RWPE2 (cell line): ENCODE data around the gene SULF2.

ENCODE experiments used
- ATAC-seq: fragments of 200-7000 bp; cut with Tn5 transposase; 3 replicates; pipeline ENCODE4 v1.9.1; 2021; ENCODE audit warnings: low read depth
- DNase-seq: peaks from one replicate; pipeline ENCODE4 v3.0.0-alpha.2; 2020; ENCODE audit warnings: low spot score
- H3K27ac ChIP-seq: fragments of 450-650 bp; 2 replicates; pipeline ENCODE4 v1.5.1; 2017; ENCODE audit warnings: mild to moderate bottlenecking; ENCODE audit not compliant: poor library complexity, severe bottlenecking
- H3K27me3 ChIP-seq: fragments of 250-450 bp; sonication (Bioruptor Pico); 2 replicates; pipeline ENCODE4 v1.5.1; 2021; ENCODE audit warnings: mild to moderate bottlenecking, moderate library complexity; ENCODE audit not compliant: insufficient read depth, poor library complexity, severe bottlenecking
- H3K36me3 ChIP-seq: fragments of 250-450 bp; sonication (Bioruptor Pico); 2 replicates; pipeline ENCODE4 v1.5.1; 2020; ENCODE audit warnings: low read depth, mild to moderate bottlenecking, moderate library complexity
- H3K4me1 ChIP-seq: fragments of 250-450 bp; sonication (Bioruptor Pico); 2 replicates; pipeline ENCODE4 v1.5.1; 2021; ENCODE audit warnings: mild to moderate bottlenecking, moderate library complexity; ENCODE audit not compliant: insufficient read depth, poor library complexity, severe bottlenecking
- H3K4me3 ChIP-seq: fragments of 250-450 bp; sonication (Bioruptor Pico); 2 replicates; pipeline ENCODE4 v1.5.1; 2021; ENCODE audit warnings: mild to moderate bottlenecking, moderate library complexity; ENCODE audit not compliant: severe bottlenecking
- H3K9me3 ChIP-seq: fragments of 250-450 bp; sonication (Bioruptor Pico); 2 replicates; pipeline ENCODE4 v1.5.1; 2021; ENCODE audit warnings: mild to moderate bottlenecking, moderate library complexity; ENCODE audit not compliant: severe bottlenecking
- TF ChIP-seq, protein P1 (sequence below): fragments of 450-650 bp; IDR thresholded peaks from one replicate; pipeline ENCODE4 v1.5.1; 2017; ENCODE audit warnings: mild to moderate bottlenecking, moderate library complexity; ENCODE audit not compliant: poor library complexity, severe bottlenecking

Gene SULF2

DNA sequence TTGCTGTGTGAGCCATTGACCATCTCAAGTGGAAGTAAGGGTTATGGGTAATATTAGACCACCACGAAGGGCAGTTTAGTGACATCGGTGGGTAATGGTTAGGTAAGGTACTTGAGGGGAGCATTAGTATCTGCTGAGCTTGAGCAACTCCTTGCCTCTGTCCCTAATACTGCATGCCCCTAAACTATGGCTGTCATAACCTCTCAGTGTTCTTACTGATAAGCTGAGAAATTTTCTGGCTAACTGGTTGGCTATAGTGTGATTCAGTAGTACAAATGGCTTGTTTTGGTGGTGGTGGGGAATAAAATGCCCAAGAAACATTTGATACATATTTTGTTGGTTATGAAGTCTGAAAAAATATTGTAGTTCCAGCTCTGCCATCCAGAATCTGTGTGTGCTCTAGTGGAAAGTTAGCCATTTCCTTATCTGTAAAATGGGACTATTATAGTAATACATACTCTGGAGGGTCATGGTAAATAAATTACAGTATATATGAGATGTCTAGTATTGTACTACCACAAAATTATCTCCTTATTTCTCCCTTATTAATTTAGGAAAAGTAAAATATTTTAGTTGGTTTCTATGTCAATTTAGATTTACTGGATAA is 170.5 kb downstream of the SULF2 start:
- TF ChIP-seq, protein P1, sequence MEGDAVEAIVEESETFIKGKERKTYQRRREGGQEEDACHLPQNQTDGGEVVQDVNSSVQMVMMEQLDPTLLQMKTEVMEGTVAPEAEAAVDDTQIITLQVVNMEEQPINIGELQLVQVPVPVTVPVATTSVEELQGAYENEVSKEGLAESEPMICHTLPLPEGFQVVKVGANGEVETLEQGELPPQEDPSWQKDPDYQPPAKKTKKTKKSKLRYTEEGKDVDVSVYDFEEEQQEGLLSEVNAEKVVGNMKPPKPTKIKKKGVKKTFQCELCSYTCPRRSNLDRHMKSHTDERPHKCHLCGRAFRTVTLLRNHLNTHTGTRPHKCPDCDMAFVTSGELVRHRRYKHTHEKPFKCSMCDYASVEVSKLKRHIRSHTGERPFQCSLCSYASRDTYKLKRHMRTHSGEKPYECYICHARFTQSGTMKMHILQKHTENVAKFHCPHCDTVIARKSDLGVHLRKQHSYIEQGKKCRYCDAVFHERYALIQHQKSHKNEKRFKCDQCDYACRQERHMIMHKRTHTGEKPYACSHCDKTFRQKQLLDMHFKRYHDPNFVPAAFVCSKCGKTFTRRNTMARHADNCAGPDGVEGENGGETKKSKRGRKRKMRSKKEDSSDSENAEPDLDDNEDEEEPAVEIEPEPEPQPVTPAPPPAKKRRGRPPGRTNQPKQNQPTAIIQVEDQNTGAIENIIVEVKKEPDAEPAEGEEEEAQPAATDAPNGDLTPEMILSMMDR, result no peak
- no peak overlapping the region for H3K27ac ChIP-seq
- H3K9me3 ChIP-seq, result no peaks in the 10 kb centered on the region
- peaks cover 14% of the 10 kb centered on the region for H3K4me1 ChIP-seq
- H3K27me3 ChIP-seq, result no peaks in the 10 kb centered on the region
- DNase-seq (no peak), ATAC-seq (no peak)
- H3K4me3 ChIP-seq, result no peak overlapping the region
- H3K36me3 ChIP-seq, result no peaks in the 10 kb centered on the region

- TF ChIP-seq, protein P1, result no peak
- Histone ChIP-seq H3K27ac (no peak overlapping the region), H3K9me3 (no peaks in the 10 kb centered on the region), H3K36me3 (no peaks in the 10 kb centered on the region), H3K4me1 (peaks cover 21% of the 10 kb centered on the region), H3K4me3 (no peak overlapping the region), H3K27me3 (no peaks in the 10 kb centered on the region)
- ATAC-seq (no peak), DNase-seq (no peak)
Observed at GRCh38 chr20:47612670-47613069, 172.6 kb downstream of the SULF2 start.

DNA sequence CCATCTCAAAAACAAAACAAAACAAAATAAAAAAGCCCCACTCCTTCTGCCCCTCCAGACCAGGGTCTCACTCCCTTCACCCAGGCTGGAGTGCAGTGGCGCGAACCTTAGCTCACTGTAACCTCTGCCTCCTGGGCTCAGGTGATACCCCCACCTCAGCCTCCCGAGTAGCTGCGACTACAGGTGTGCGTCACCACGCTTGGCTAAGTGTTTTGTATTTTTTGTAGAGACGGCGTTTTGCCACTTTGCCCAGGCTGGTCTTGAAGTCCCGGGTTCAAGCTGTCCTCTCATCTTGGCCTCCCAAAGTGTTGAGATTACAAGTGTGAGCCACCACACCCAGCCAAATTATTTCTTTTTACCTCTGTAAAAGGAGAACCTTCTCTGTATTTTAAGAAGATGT is 173.5 kb downstream of the SULF2 start:
- Histone ChIP-seq H3K4me1 (peaks cover 30% of the 10 kb centered on the region), H3K27ac (no peak overlapping the region)
- TF ChIP-seq, protein P1, result no peak

GRCh38 chr20:47610945-47611250 is 174.4 kb downstream of the SULF2 start:
- ATAC-seq, result no peak
- Histone ChIP-seq H3K27ac (peak overlapping the region; percentile 49), H3K4me3 (no peak overlapping the region), H3K4me1 (peaks cover 31% of the 10 kb centered on the region), H3K36me3 (no peaks in the 10 kb centered on the region), H3K27me3 (no peaks in the 10 kb centered on the region), H3K9me3 (no peaks in the 10 kb centered on the region)
- TF ChIP-seq, protein P1, result no peak
- DNase-seq, result no peak

More for the DNA sequence above, 173.5 kb downstream of the SULF2 start:
- Histone ChIP-seq H3K27me3 (no peaks in the 10 kb centered on the region), H3K36me3 (no peaks in the 10 kb centered on the region), H3K4me3 (no peak overlapping the region), H3K9me3 (no peaks in the 10 kb centered on the region)
- no peak for DNase-seq
- no peak for ATAC-seq

DNA sequence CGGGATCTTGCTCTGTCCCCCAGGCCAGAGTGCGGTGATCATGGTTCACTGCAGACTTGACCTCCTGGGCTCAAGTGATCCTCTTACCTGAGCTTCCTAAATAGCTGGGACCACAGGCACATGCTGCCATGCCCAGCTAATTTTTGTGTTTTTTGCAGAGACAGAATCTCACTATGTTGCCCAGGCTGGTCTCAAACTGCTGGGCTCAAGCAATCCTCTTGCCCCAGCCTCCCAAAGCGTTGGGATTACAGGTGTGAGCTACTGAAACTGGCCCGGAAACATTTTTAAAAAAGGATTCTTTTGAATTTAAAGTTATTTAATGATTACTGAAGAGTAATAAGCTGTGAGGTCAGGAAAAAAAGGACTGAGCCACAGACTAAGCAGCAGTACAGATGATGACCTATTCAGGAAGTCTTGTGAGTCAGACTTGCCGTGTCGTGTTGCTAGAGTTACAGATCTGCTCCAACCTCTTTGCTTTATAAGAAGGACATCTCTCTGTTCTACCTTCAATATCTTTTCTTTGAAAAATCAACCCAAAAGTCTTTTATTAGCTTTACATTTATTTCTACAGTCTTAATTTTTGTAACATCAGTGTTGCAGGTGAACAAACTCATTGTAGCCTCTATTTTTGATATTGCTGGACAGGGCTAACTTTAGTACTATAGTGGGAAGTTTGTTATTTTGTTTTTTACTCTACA is 174.9 kb downstream of the SULF2 start:
- TF ChIP-seq, protein P1, result no peak
- Histone ChIP-seq H3K27me3 (no peaks in the 10 kb centered on the region), H3K4me3 (no peak overlapping the region), H3K4me1 (peaks cover 33% of the 10 kb centered on the region), H3K9me3 (no peaks in the 10 kb centered on the region), H3K27ac (peak overlapping the region; percentile 49), H3K36me3 (no peaks in the 10 kb centered on the region)
- peak; percentile 98 for ATAC-seq
- no peak for DNase-seq
